BJ (cell line): ENCODE measurements around the gene SVOPL. TPM values are rescaled to one million over a fixed set of nuclear protein-coding genes. Genes with fewer than 3 reads are reported as not detected.

ENCODE experiments used
- CTCF ChIA-PET: fragments of 350-600 bp; formaldehyde crosslinking; extraction: SDS; loops from one replicate; lab custom pipeline; 2021; ENCODE audit warnings: antibody characterized with exemption, inconsistent platforms; lab: Yijun Ruan, JAX
- POLR2A ChIA-PET: fragments of 300-600 bp; sonication (Branson Sonifier 250); formaldehyde crosslinking; extraction: SDS; loops from one replicate; lab custom pipeline; 2021; ENCODE audit warnings: antibody characterized with exemption; lab: Charles Lee
- DNase-seq: peaks from one replicate; pipeline ENCODE4 v3.0.0-alpha.2; 2011; ENCODE audit warnings: low read depth
- H3K27me3 ChIP-seq: 2 replicates; pipeline ENCODE4 v1.6.0; 2011; ENCODE audit warnings: low read length; ENCODE audit not compliant: control insufficient read depth, insufficient read depth
- H3K36me3 ChIP-seq: 2 replicates; pipeline ENCODE4 v1.5.1; 2011; ENCODE audit warnings: low read length; ENCODE audit not compliant: control insufficient read depth, insufficient read depth
- H3K4me3 ChIP-seq: 2 replicates; pipeline ENCODE4 v1.5.1; 2011; ENCODE audit warnings: low read depth, mild to moderate bottlenecking, control low read depth, low read length
- polyA plus RNA-seq: library from polyadenylated mRNA; depleted of rRNA; stranded (reverse); fragments of >200 nt; gene quantifications from 2 replicates; pipeline ENCODE4 v1.2.3, GENCODE V29; 2011; rRNA removed
- small RNA-seq: library from RNA; depleted of rRNA; stranded (forward); fragments of <200 nt; gene quantifications from one replicate; pipeline ENCODE3, GENCODE V24; 2012; ENCODE audit warnings: low replicate concordance, low read depth; ENCODE audit not compliant: insufficient read length
- TF ChIP-seq, protein P1 (sequence below): IDR thresholded peaks from 2 replicates; pipeline ENCODE4 v1.5.1; 2011; ENCODE audit warnings: low read depth, mild to moderate bottlenecking, control low read depth, inconsistent platforms, low read length, moderate library complexity; ENCODE audit not compliant: insufficient read depth

Gene SVOPL
- polyA plus RNA-seq, 1 experiment, result not detected

GRCh38 chr7:138545123-138545522 lies 156.0 kb downstream of the SVOPL start:
- DNase-seq, result no peak
- TF ChIP-seq, protein P1, sequence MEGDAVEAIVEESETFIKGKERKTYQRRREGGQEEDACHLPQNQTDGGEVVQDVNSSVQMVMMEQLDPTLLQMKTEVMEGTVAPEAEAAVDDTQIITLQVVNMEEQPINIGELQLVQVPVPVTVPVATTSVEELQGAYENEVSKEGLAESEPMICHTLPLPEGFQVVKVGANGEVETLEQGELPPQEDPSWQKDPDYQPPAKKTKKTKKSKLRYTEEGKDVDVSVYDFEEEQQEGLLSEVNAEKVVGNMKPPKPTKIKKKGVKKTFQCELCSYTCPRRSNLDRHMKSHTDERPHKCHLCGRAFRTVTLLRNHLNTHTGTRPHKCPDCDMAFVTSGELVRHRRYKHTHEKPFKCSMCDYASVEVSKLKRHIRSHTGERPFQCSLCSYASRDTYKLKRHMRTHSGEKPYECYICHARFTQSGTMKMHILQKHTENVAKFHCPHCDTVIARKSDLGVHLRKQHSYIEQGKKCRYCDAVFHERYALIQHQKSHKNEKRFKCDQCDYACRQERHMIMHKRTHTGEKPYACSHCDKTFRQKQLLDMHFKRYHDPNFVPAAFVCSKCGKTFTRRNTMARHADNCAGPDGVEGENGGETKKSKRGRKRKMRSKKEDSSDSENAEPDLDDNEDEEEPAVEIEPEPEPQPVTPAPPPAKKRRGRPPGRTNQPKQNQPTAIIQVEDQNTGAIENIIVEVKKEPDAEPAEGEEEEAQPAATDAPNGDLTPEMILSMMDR, result no peak
- CTCF ChIA-PET, result no interaction called here
- H3K27me3 ChIP-seq, result no peaks in the 10 kb centered on the region
- POLR2A ChIA-PET, result no interaction called here
- H3K4me3 ChIP-seq, result no peak overlapping the region
- no peaks in the 10 kb centered on the region; the same call in 1 of the 2 replicates for H3K36me3 ChIP-seq

Small RNAs within 50 kb of the gene (small RNA-seq; reads per million reads assigned to genes)
- not detected for gene RF00561

Other genes with a start within 250 kb of the SVOPL start
- 4.2 and 5.4 TPM in 2 replicates for gene TRIM24, start 241.1 kb downstream of the SVOPL start, polyA plus RNA-seq
- gene TMEM213, start 96.6 kb upstream of the SVOPL start, polyA plus RNA-seq, result not detected in 2 replicates
- gene ATP6V0A4, start 96.8 kb upstream of the SVOPL start, polyA plus RNA-seq, result 0.06 and 0.07 TPM in 2 replicates